SK-N-SH (cell line): ENCODE measurements around the gene KCNA5.

ENCODE experiments used
- EZH2phosphoT487 ChIP-seq: fragments of 200-600 bp; sonication (generic); IDR thresholded peaks from 2 replicates; pipeline ENCODE4 v1.6.1; 2017; ENCODE audit warnings: low read depth, mixed run types, mild to moderate bottlenecking, antibody characterized with exemption, moderate library complexity, borderline replicate concordance
- JUND ChIP-seq: IDR thresholded peaks from 2 replicates; pipeline ENCODE4 v1.4.0; 2012
- MEF2A ChIP-seq: IDR thresholded peaks from 2 replicates; pipeline ENCODE4 v1.4.0; 2012; ENCODE audit warnings: low read depth, borderline replicate concordance
- MXI1 ChIP-seq: IDR thresholded peaks from 2 replicates; pipeline ENCODE4 v1.6.1; 2012; ENCODE audit warnings: mild to moderate bottlenecking, low read depth, low read length, improper control_type of control experiment
- SMC3 ChIP-seq: IDR thresholded peaks from 2 replicates; pipeline ENCODE4 v1.6.1; 2012; ENCODE audit warnings: low read depth, low read length, improper control_type of control experiment
- TAF1 ChIP-seq: IDR thresholded peaks from 2 replicates; pipeline ENCODE4 v1.6.1; 2012; ENCODE audit warnings: low read depth, mild to moderate bottlenecking, low read length, moderate library complexity, borderline replicate concordance
- TCF12 ChIP-seq: IDR thresholded peaks from 2 replicates; pipeline ENCODE4 v1.4.0; 2012
- TF ChIP-seq, protein P1 (sequence below): fragments of 200-600 bp; sonication (generic); IDR thresholded peaks from 2 replicates; pipeline ENCODE4 v1.6.1; 2017; ENCODE audit warnings: antibody characterized with exemption, mild to moderate bottlenecking, moderate library complexity
- TF ChIP-seq, protein P2 (sequence below): IDR thresholded peaks from 2 replicates; pipeline ENCODE4 v1.6.1; 2012; ENCODE audit warnings: mild to moderate bottlenecking, low read depth, low read length, moderate library complexity

DNA sequence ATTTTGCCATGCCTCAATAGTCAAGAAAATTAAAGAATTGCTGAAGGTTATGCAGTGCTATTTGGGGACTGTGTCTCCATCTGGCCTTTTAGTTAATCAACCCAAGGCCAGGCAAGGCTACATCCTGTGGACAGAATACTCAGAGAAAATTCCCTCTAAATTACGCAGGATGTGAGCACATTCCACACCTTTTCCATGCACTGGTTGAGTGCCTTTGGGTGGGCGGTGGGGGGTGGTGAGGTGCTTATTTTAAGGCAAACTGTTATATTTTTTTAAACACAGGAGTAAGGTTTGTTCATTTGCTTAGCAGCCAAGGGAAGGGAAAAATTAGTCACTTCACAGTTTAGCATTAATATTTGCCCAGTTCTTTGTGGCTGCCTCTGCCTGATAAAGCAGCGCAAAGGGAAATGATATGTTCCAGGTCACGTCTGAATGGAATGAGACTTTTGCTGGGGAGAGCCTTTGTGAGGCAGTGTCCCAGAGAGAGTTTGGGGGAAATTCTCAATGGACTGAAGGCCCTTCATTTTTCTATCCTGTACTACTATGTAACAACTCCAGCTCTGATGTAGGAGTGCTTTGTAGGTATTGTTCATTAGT, 17.2 kb upstream of the KCNA5 start:
- TF ChIP-seq, protein P1, sequence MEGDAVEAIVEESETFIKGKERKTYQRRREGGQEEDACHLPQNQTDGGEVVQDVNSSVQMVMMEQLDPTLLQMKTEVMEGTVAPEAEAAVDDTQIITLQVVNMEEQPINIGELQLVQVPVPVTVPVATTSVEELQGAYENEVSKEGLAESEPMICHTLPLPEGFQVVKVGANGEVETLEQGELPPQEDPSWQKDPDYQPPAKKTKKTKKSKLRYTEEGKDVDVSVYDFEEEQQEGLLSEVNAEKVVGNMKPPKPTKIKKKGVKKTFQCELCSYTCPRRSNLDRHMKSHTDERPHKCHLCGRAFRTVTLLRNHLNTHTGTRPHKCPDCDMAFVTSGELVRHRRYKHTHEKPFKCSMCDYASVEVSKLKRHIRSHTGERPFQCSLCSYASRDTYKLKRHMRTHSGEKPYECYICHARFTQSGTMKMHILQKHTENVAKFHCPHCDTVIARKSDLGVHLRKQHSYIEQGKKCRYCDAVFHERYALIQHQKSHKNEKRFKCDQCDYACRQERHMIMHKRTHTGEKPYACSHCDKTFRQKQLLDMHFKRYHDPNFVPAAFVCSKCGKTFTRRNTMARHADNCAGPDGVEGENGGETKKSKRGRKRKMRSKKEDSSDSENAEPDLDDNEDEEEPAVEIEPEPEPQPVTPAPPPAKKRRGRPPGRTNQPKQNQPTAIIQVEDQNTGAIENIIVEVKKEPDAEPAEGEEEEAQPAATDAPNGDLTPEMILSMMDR, result no peak
- TF ChIP-seq, protein P2, sequence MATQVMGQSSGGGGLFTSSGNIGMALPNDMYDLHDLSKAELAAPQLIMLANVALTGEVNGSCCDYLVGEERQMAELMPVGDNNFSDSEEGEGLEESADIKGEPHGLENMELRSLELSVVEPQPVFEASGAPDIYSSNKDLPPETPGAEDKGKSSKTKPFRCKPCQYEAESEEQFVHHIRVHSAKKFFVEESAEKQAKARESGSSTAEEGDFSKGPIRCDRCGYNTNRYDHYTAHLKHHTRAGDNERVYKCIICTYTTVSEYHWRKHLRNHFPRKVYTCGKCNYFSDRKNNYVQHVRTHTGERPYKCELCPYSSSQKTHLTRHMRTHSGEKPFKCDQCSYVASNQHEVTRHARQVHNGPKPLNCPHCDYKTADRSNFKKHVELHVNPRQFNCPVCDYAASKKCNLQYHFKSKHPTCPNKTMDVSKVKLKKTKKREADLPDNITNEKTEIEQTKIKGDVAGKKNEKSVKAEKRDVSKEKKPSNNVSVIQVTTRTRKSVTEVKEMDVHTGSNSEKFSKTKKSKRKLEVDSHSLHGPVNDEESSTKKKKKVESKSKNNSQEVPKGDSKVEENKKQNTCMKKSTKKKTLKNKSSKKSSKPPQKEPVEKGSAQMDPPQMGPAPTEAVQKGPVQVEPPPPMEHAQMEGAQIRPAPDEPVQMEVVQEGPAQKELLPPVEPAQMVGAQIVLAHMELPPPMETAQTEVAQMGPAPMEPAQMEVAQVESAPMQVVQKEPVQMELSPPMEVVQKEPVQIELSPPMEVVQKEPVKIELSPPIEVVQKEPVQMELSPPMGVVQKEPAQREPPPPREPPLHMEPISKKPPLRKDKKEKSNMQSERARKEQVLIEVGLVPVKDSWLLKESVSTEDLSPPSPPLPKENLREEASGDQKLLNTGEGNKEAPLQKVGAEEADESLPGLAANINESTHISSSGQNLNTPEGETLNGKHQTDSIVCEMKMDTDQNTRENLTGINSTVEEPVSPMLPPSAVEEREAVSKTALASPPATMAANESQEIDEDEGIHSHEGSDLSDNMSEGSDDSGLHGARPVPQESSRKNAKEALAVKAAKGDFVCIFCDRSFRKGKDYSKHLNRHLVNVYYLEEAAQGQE, result no peak
- TF ChIP-seq MXI1 (no peak), JUND (no peak), SMC3 (no peak), TCF12 (no peak), EZH2phosphoT487 (no peak), MEF2A (no peak), TAF1 (no peak)
